Myocyte (in vitro differentiated cells): ENCODE results near the gene CARF. TPM values are rescaled to one million over a fixed set of nuclear protein-coding genes. Genes with fewer than 3 reads are reported as not detected.
A peak's percentile ranks its signal among the peaks of the same experiment; 100 is the strongest.

ENCODE experiments used
- DNase-seq: peaks from one replicate; pipeline ENCODE4 v3.0.0-alpha.2; 2012; ENCODE audit warnings: low read depth
- total RNA-seq: library from RNA; depleted of rRNA; stranded (reverse); fragments of >200 nt; gene quantifications from 2 replicates; pipeline ENCODE4 v1.2.3, GENCODE V29; 2014

Gene CARF
- total RNA-seq, 1 donor from 2014 or later = 8.3 TPM

DNA sequence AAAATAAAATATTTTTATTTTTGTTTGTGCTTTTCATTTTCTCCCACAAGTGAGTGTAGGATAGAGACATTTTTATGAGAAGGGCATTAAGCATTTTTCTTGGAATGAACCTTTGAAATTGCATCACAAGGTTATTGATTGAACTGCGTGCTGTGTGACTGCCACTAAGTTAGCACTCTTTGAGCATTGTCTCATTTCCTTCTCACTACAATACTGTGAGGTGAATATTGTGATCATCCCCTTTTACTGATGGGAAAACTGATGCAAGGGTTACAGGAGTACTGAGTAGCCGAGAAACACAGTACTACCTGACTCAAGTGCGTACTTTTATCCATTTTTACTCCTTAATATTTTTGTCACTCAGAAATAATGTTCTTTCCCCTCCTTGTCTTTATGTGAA lies 104.6 kb downstream of the CARF start:
- DNase-seq = no peak

DNA sequence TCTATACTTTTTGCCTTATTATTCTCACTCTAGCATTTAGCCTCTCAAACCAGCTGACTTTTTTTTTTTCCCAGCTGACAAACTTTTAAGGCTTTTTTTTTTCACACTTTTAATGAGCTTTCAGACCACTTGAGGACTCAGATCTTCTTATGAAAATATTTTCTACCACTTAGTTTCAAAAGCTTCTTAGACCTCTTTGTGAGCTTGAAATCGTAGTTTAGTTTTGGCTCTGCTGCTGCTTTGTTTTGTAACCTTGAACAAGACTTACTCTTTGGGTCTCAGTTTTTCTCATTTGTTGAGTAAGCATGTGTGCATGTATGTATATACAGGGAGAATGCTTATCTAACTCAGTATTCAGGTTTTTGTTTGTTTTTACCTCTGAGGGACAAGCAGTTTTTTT lies 106.1 kb downstream of the CARF start:
- peak; percentile 11 for DNase-seq

DNA sequence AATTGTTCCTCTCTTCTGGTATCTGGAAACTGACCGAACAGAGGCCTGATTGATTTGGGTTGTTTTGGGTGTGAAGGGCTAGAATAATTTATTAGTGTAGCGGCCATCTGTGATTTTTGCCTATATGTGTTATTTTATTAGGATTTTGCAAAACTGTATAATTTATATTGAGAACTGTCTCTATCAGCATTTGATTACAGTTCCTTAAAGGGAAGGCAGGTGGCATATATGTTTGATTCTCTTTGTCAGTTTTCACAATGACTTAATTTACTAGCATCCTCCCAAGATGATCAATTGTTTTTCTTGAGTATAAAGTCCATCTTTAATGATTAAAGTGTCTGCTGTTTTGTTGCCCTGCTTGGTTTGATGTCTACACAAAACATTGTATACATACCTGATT lies 107.1 kb downstream of the CARF start:
- DNase-seq = no peak

DNA sequence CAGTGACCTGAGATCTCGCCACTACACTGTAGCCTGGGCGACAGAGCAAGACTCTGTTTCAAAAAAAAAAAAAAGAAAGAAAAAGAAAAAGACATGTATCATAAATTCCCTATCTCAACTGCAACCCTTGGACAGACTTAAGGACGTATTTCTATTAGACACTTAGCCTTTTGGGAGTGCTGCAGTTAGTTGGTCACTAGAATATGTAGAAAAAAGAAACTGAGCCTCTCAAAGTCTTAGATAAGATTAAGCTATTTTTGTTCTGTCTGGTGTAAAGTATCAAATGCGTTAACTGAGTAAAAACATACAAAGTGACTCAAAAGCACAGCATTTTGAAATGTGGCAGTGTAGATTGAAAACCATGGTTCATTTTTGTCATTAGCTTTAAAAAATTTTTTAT lies 109.9 kb downstream of the CARF start:
- no peak for DNase-seq

DNA sequence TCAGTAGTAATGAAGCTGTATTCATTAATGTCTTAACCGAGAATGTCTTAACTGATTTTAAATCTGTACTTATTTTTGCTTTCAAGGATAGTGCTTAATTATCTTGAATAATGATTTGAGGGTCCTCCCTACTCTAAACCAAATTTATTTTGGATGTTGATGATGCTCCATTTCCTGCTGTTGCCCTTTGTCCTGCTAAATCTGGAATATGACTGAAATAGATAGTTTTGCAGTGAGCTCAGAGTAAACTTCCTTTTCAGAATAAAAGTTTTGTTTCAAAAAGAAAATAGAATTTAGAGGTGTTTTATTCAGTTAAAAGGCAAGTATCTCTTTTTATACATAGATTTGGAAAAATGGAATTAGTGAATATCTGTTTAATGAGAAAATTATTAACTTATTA lies 110.7 kb downstream of the CARF start:
- DNase-seq = peak; percentile 43

DNA sequence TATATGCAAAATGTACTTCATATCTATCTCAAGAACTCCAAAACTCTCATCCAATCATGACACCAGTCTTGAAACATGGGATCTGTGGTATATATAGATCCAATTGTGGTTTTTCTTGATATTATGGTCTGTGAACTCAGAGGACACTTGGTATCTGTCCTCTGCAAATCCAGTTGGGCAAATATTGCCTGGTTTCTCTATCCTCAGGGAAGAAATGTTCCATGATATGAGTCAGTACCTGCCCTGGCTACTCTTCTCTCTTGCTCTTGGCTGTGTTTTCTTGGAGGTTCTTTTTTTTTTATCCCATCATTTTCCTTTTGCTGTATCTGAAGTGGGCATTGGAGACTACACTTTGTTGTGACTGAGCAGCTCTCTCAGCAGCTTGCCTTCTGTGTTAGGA lies 113.5 kb downstream of the CARF start:
- DNase-seq = peak; percentile 9

DNA sequence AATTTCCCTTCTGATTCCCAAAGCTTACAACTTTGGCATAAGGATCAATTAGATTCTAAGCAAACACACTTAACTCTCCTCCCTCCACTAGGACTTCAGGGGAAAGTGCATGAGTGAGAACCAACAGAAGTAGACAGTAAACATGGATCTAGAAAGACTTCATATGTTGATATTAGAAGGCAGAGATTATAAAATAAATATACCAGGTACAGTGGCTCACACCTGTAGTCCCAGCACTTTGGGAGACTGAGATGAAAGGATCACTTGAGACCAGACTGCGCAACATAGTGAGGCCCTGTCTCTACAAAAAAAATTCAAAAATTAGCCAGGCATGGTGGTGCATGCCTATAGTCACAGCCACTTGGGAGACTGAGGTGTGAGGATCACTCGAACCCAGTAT lies 118.5 kb downstream of the CARF start:
- no peak for DNase-seq

DNA sequence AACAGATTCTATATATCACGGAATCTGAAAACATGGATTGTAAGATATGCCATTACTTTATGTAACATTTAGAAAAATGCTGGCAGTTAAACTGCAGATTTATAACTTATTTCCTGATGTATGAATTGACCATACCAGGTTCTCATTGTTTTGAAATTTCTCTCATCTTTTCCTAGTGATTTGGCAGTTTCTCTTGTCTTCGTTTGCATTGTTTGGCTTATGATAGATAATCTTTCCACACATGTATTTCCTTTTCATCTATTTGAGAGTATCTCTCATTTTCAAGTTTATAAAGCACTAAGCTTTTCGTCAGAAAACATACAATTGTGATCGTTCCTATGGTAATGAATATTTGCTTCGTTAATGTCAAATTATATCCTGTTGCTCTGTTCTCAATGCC lies 118.9 kb downstream of the CARF start:
- no peak for DNase-seq

DNA sequence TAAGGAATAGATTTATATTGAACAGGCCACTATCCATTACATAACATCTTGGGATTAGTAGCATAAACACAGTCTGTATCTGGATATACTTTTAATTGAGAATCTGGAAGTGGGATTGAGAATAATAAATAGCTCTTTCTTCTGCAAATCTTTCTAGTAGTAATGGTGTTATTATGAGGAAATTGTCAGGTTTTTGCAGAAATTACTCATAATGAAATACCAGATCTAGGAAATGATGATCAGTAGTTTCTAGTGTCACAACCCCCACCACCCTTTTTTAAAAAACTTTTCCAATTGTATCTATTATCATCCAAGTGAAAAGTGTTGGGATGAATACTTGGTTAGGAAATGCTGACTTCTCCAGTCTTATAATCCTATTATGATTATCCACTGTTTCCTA lies 121.3 kb downstream of the CARF start:
- DNase-seq = no peak

DNA sequence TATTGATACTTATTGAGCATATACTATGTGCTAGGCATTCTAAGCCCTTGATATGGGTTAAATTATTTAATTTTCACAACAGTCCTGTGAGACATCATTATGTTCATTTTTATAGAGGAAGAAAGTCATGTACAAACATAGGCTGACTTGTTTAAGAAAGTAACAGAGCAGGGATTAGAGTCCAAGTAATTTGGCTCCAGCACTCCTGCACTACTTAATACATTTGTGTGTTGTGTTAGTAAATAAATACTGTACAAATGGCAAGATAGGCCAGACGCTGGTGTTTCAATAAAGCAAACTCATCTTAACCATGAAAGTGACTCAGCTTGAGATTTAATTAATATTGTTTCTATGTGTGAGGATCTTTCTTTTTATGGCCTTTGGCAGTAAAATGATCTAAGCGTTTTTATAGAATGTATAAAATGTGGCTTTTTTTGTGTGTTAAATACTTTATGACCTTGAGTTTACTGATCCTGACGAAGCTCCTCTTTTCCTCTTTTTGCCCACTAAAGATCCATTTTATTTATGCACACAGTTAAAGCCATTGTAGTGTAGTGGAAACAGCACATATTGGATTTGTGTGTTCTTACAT lies 123.9 kb downstream of the CARF start:
- DNase-seq = no peak

Other genes starting within 250 kb of the CARF start
- 3.9 and 4.7 TPM in 2 replicates for gene ICA1L, start 40.5 kb upstream of the CARF start, total RNA-seq
- gene WDR12, start 602 bp upstream of the CARF start, total RNA-seq = 24.8 and 32.1 TPM in 2 replicates
- 22.5 and 24.8 TPM in 2 replicates for gene NBEAL1, start 102.6 kb downstream of the CARF start, total RNA-seq